ENCODE data around the gene C6orf47. TPM values are rescaled to one million over a fixed set of nuclear protein-coding genes. Genes with fewer than 3 reads are reported as not detected.

C6orf47 gene
- total and polyA plus RNA-seq, 2 of the 13 experiments (the other 11 are each of a cell fraction or from before 2014, with no cell fraction given), result 1.7 to 18.1 TPM

DNA sequence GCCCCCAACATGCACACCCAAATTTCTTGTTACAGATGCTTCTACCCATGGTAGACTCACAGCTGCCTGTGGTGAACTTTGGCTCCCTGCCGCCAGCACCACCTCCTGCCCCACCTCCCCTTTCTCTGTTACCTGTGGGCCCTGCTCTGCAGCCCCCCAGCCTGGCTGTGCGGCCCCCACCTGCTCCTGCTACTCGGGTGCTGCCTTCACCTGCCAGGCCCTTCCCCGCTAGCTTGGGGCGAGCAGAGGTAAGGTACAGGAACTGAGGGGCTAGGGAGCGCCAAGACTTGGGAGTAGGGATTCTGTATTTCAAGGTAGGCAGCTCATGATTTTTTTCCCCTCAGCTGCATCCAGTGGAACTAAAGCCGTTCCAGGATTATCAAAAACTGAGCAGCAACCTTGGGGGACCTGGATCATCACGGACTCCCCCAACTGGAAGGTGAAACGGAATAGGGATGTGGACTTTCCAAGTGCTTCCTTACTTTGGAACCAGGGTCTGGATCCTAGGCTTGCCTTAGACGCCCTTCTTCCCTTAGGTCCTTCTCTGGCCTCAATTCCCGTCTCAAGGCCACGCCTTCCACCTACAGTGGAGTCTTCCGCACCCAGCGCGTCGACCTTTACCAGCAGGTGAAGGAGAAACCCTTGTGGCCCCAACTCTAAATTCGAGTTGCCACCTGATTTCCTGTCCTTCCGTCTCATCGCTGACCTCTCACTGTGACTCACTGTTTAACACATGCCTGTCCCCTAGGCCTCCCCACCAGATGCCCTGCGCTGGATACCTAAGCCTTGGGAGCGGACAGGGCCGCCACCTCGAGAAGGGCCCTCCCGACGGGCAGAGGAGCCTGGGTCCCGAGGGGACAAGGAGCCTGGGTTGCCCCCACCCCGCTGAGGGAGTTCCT, 23.6 kb downstream of the C6orf47 start (continued):
- TF ChIP-seq ZNF597 (CRISPR knock-in tag; IDR thresholded peaks at IDR 0.05) (no peak), JDP2 (CRISPR knock-in tag; IDR thresholded peaks at IDR 0.05; ENCODE audit: borderline replicate concordance) (no peak), UBTF (CRISPR knock-in tag; IDR thresholded peaks at IDR 0.05) (no peak), ZC3H4 (CRISPR knock-in tag; IDR thresholded peaks at IDR 0.05; ENCODE audit: borderline replicate concordance) (no peak), ZFP37 (CRISPR knock-in tag; IDR thresholded peaks at IDR 0.05; ENCODE audit: borderline replicate concordance) (no peak), POLR2AphosphoS2 (IDR thresholded peaks at IDR 0.05; ENCODE audit: low read depth, low read length) (peak; percentile 11; the same call in 1 of the 2 replicates), KAT2B (IDR thresholded peaks at IDR 0.05; ENCODE audit: borderline replicate concordance, low read depth, low read length) (no peak), ZC3H13 (CRISPR knock-in tag; IDR thresholded peaks at IDR 0.05) (no peak), ZNF766 (CRISPR knock-in tag; IDR thresholded peaks at IDR 0.05; ENCODE audit: borderline replicate concordance) (no peak), FOXJ3 (CRISPR knock-in tag; IDR thresholded peaks at IDR 0.05; ENCODE audit: borderline replicate concordance) (no peak), XBP1 (CRISPR knock-in tag; IDR thresholded peaks at IDR 0.05) (no peak), ZBTB20 (CRISPR knock-in tag; IDR thresholded peaks at IDR 0.05; ENCODE audit: borderline replicate concordance, low read depth) (no peak), ZNF713 (CRISPR knock-in tag; IDR thresholded peaks at IDR 0.05) (no peak), ZKSCAN5 (CRISPR knock-in tag; IDR thresholded peaks at IDR 0.05) (no peak), CTCF (CRISPR knock-in tag; IDR thresholded peaks at IDR 0.05) (no peak), ZNF3 (CRISPR knock-in tag; IDR thresholded peaks at IDR 0.05) (no peak), ZNF747 (CRISPR knock-in tag; IDR thresholded peaks at IDR 0.05; ENCODE audit: borderline replicate concordance) (no peak), KMT2B (CRISPR knock-in tag; IDR thresholded peaks at IDR 0.05) (no peak), TEAD2 (CRISPR knock-in tag; IDR thresholded peaks at IDR 0.05) (no peak)
- TF ChIP-seq, protein P1, sequence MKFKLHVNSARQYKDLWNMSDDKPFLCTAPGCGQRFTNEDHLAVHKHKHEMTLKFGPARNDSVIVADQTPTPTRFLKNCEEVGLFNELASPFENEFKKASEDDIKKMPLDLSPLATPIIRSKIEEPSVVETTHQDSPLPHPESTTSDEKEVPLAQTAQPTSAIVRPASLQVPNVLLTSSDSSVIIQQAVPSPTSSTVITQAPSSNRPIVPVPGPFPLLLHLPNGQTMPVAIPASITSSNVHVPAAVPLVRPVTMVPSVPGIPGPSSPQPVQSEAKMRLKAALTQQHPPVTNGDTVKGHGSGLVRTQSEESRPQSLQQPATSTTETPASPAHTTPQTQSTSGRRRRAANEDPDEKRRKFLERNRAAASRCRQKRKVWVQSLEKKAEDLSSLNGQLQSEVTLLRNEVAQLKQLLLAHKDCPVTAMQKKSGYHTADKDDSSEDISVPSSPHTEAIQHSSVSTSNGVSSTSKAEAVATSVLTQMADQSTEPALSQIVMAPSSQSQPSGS (CRISPR knock-in tag; IDR thresholded peaks at IDR 0.05), result no peak
- TF ChIP-seq, protein P2, sequence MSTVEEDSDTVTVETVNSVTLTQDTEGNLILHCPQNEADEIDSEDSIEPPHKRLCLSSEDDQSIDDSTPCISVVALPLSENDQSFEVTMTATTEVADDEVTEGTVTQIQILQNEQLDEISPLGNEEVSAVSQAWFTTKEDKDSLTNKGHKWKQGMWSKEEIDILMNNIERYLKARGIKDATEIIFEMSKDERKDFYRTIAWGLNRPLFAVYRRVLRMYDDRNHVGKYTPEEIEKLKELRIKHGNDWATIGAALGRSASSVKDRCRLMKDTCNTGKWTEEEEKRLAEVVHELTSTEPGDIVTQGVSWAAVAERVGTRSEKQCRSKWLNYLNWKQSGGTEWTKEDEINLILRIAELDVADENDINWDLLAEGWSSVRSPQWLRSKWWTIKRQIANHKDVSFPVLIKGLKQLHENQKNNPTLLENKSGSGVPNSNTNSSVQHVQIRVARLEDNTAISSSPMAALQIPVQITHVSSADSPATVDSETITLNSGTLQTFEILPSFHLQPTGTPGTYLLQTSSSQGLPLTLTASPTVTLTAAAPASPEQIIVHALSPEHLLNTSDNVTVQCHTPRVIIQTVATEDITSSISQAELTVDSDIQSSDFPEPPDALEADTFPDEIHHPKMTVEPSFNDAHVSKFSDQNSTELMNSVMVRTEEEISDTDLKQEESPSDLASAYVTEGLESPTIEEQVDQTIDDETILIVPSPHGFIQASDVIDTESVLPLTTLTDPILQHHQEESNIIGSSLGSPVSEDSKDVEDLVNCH (CRISPR knock-in tag; IDR thresholded peaks at IDR 0.05), result no peak

All from HepG2 (cell line).